HepG2 (cell line): ENCODE data around the gene TOP1. TPM values are rescaled to one million over a fixed set of nuclear protein-coding genes. Genes with fewer than 3 reads are reported as not detected.
A peak's percentile ranks its signal among the peaks of the same experiment; 100 is the strongest.

Source experiments
- ARNT2 ChIP-seq: sonication (generic); formaldehyde crosslinking; IDR thresholded peaks from 2 replicates; pipeline ENCODE4 v1.8.0; 2022; ENCODE audit warnings: mild to moderate bottlenecking, low read depth, missing genetic modification reagents, moderate library complexity
- BORCS8-MEF2B ChIP-seq: sonication (generic); formaldehyde crosslinking; IDR thresholded peaks from 2 replicates; pipeline ENCODE4 v1.8.0; 2022; ENCODE audit warnings: mild to moderate bottlenecking, missing genetic modification reagents
- BRF2 ChIP-seq: sonication (generic); formaldehyde crosslinking; IDR thresholded peaks from 2 replicates; pipeline ENCODE4 v1.8.1; 2022; ENCODE audit warnings: mild to moderate bottlenecking, missing genetic modification reagents
- EHMT2 ChIP-seq: fragments of 200-600 bp; sonication (generic); IDR thresholded peaks from 2 replicates; pipeline ENCODE4 v1.7.0; 2017; ENCODE audit warnings: antibody characterized with exemption, low read depth, low read length, borderline replicate concordance
- GABPB1 ChIP-seq: IDR thresholded peaks from 2 replicates; pipeline ENCODE4 v1.6.1; 2016; ENCODE audit warnings: mild to moderate bottlenecking, missing genetic modification reagents, moderate library complexity, missing compliant biosample characterization
- HOXD1 ChIP-seq: sonication (generic); formaldehyde crosslinking; IDR thresholded peaks from 2 replicates; pipeline ENCODE4 v1.5.0; 2020; ENCODE audit warnings: missing genetic modification reagents
- MAFK ChIP-seq, 2 experiments: IDR thresholded peaks in 1 of 2; conservative IDR thresholded peaks in 1 of 2; 2 replicates each; pipeline ENCODE4 v1.6.1; 2011; ENCODE audit warnings: improper control_type of control experiment in 2 of 2, low read length in 2 of 2
- PAX8 ChIP-seq: sonication (generic); formaldehyde crosslinking; IDR thresholded peaks from 2 replicates; pipeline ENCODE4 v1.8.0; 2022; ENCODE audit warnings: mild to moderate bottlenecking, missing genetic modification reagents, borderline replicate concordance
- RAD21 ChIP-seq: fragments of 450-650 bp; formaldehyde crosslinking; IDR thresholded peaks from 2 replicates; pipeline ENCODE4 v1.5.0; 2020; ENCODE audit warnings: mild to moderate bottlenecking
- RBM22 ChIP-seq: fragments of 200-400 bp; formaldehyde crosslinking; optimal IDR thresholded peaks from 2 replicates; pipeline ENCODE3; 2017; ENCODE audit warnings: mild to moderate bottlenecking, low read length, moderate library complexity
- SAFB2 ChIP-seq: sonication (generic); formaldehyde crosslinking; IDR thresholded peaks from 2 replicates; pipeline ENCODE4 v1.5.1; 2020; ENCODE audit warnings: missing genetic modification reagents, low read depth, mild to moderate bottlenecking, borderline replicate concordance
- STAG1 ChIP-seq: sonication (generic); formaldehyde crosslinking; IDR thresholded peaks from 2 replicates; pipeline ENCODE4 v1.4.0; 2020; ENCODE audit warnings: missing genetic modification reagents
- TBP ChIP-seq: sonication (generic); formaldehyde crosslinking; IDR thresholded peaks from 2 replicates; pipeline ENCODE4 v1.5.0; 2020; ENCODE audit warnings: missing genetic modification reagents
- YEATS2 ChIP-seq: sonication (generic); formaldehyde crosslinking; IDR thresholded peaks from 2 replicates; pipeline ENCODE4 v1.4.0; 2020; ENCODE audit warnings: missing genetic modification reagents, borderline replicate concordance
- ZBTB26 ChIP-seq: IDR thresholded peaks from 2 replicates; pipeline ENCODE4 v1.6.1; 2016; ENCODE audit warnings: missing compliant biosample characterization, missing genetic modification reagents, borderline replicate concordance
- ZFP41 ChIP-seq: sonication (generic); formaldehyde crosslinking; IDR thresholded peaks from 2 replicates; pipeline ENCODE4 v1.4.0; 2020; ENCODE audit warnings: mild to moderate bottlenecking, missing genetic modification reagents, borderline replicate concordance
- ZNF124 ChIP-seq: sonication (generic); formaldehyde crosslinking; IDR thresholded peaks from 2 replicates; pipeline ENCODE4 v1.4.0; 2020; ENCODE audit warnings: missing genetic modification reagents
- ZNF253 ChIP-seq: sonication (generic); formaldehyde crosslinking; IDR thresholded peaks from 2 replicates; pipeline ENCODE4 v1.8.0; 2022; ENCODE audit warnings: mild to moderate bottlenecking, missing genetic modification reagents, borderline replicate concordance
- ZNF333 ChIP-seq: sonication (generic); formaldehyde crosslinking; IDR thresholded peaks from 2 replicates; pipeline ENCODE4 v1.4.0; 2020; ENCODE audit warnings: mild to moderate bottlenecking, missing genetic modification reagents, borderline replicate concordance
- ZNF367 ChIP-seq: sonication (generic); formaldehyde crosslinking; IDR thresholded peaks from 2 replicates; pipeline ENCODE4 v1.4.0; 2020; ENCODE audit warnings: missing genetic modification reagents, borderline replicate concordance
- ZNF382 ChIP-seq: sonication (generic); formaldehyde crosslinking; IDR thresholded peaks from 2 replicates; pipeline ENCODE4 v1.5.0; 2020; ENCODE audit warnings: missing genetic modification reagents, mild to moderate bottlenecking, borderline replicate concordance
- ZNF572 ChIP-seq: sonication (generic); formaldehyde crosslinking; IDR thresholded peaks from 2 replicates; pipeline ENCODE4 v1.5.1; 2020; ENCODE audit warnings: mild to moderate bottlenecking, missing genetic modification reagents
- ZNF672 ChIP-seq: sonication (generic); formaldehyde crosslinking; IDR thresholded peaks from 2 replicates; pipeline ENCODE4 v1.8.1; 2022; ENCODE audit warnings: missing genetic modification reagents
- ZNF704 ChIP-seq: sonication (generic); formaldehyde crosslinking; IDR thresholded peaks from 2 replicates; pipeline ENCODE4 v1.8.1; 2023; ENCODE audit warnings: mild to moderate bottlenecking, inconsistent platforms, moderate library complexity, missing genetic modification reagents, borderline replicate concordance
- ZNF740 ChIP-seq: sonication (generic); formaldehyde crosslinking; IDR thresholded peaks from 2 replicates; pipeline ENCODE4 v1.4.0; 2020; ENCODE audit warnings: missing genetic modification reagents
- ZNF850 ChIP-seq: sonication (generic); formaldehyde crosslinking; conservative IDR thresholded peaks from 2 replicates; pipeline ENCODE4 v1.9.0; 2021; ENCODE audit warnings: mild to moderate bottlenecking, missing genetic modification reagents
- polyA plus RNA-seq, 8 experiments: library from polyadenylated mRNA; depleted of rRNA in 3 of 8; stranded (reverse) in 7 of 8; unstranded in 1 of 8; fragments of >200 nt; fragmentation: Illumina TruSeq in 4 of 8; extraction: Trizol in 4 of 8; gene quantifications; 2 replicates each; pipeline versions ENCODE4 v1.2.1 to v1.2.3, GENCODE V29; 2011 to 2016; ENCODE audit warnings: low read depth in 4 of 8, missing spikeins in 1 of 8, mixed read lengths in 1 of 8; ENCODE audit not compliant: insufficient read depth in 1 of 8
- total RNA-seq, 5 experiments: library from RNA; depleted of rRNA; stranded (reverse); fragments of >200 nt; fragmentation: Illumina TruSeq; extraction: Trizol; gene quantifications; 2 replicates each; pipeline ENCODE4 v1.2.3, GENCODE V29; 2016; ENCODE audit warnings: low read depth in 1 of 5

Gene TOP1
- total and polyA plus RNA-seq, 2 of the 13 experiments (the other 11 are each of a cell fraction or from before 2014, with no cell fraction given), result 10.2 to 19.4 TPM

GRCh38 chr20:41173161-41173721 is 144.6 kb downstream of the TOP1 start (continued):
- TF ChIP-seq MAFK (conservative IDR thresholded peaks at IDR 0.05 in 1 of 2, IDR thresholded peaks at IDR 0.05 in 1 of 2; ENCODE audit: low read length in 2 of 2) (no peak), YEATS2 (CRISPR knock-in tag) (no peak), ZNF333 (CRISPR knock-in tag) (peak; percentile 64; the same call in 1 of the 2 replicates), TBP (CRISPR knock-in tag) (no peak), RBM22 (no peak), ZNF672 (CRISPR knock-in tag) (no peak), ZNF704 (no peak), ARNT2 (CRISPR knock-in tag) (0 out of 2 replicates have a peak, but pooled peaks have one; percentile 33), HOXD1 (no peak), ZNF124 (no peak), SAFB2 (CRISPR knock-in tag) (no peak), EHMT2 (no peak), BORCS8-MEF2B (no peak; the same call in 1 of the 2 replicates), ZNF850 (CRISPR knock-in tag) (no peak), ZNF367 (no peak), STAG1 (CRISPR knock-in tag) (peak; percentile 94), ZFP41 (CRISPR knock-in tag) (0 out of 2 replicates have a peak, but pooled peaks have one; percentile 71), BRF2 (CRISPR knock-in tag) (no peak), RAD21 (CRISPR knock-in tag) (peak; percentile 98), ZBTB26 (CRISPR knock-in tag) (no peak), ZNF572 (no peak), ZNF382 (CRISPR knock-in tag) (no peak), ZNF740 (no peak), ZNF253 (CRISPR knock-in tag) (no peak), PAX8 (no peak), GABPB1 (CRISPR knock-in tag) (0 out of 2 replicates have a peak, but pooled peaks have one; percentile 11)
